K562 (cell line): ENCODE measurements around the gene GOSR1. TPM values are rescaled to one million over a fixed set of nuclear protein-coding genes. Genes with fewer than 3 reads are reported as not detected.

Source experiments
- ARID1B ChIP-seq: fragments of 450-650 bp; IDR thresholded peaks from 2 replicates; pipeline ENCODE4 v1.6.1; 2016; ENCODE audit warnings: antibody characterized with exemption, mild to moderate bottlenecking, inconsistent platforms
- ATF3 ChIP-seq, 2 experiments: fragments of 450-650 bp in 1 of 2; sonication (generic) in 1 of 2; formaldehyde crosslinking in 1 of 2; IDR thresholded peaks in 1 of 2; conservative IDR thresholded peaks in 1 of 2; 2 replicates each; pipeline versions ENCODE4 v1.6.1 to v1.8.1; 2016 to 2023; ENCODE audit warnings: mild to moderate bottlenecking in 2 of 2, moderate library complexity in 2 of 2, inconsistent platforms in 1 of 2, missing genetic modification reagents in 1 of 2
- C11orf30 ChIP-seq: fragments of 450-650 bp; IDR thresholded peaks from 2 replicates; pipeline ENCODE4 v1.6.1; 2016; ENCODE audit warnings: low read depth, mild to moderate bottlenecking
- EHMT2 ChIP-seq: fragments of 450-650 bp; IDR thresholded peaks from 2 replicates; pipeline ENCODE4 v1.6.1; 2018; ENCODE audit warnings: antibody characterized with exemption
- ELF2 ChIP-seq: fragments of 250-450 bp; sonication (Bioruptor Pico); IDR thresholded peaks from 2 replicates; pipeline ENCODE4 v1.5.0; 2021; ENCODE audit warnings: mild to moderate bottlenecking
- ETV1 ChIP-seq: fragments of 450-650 bp; conservative IDR thresholded peaks from 2 replicates; pipeline ENCODE4 v1.6.1; 2016; ENCODE audit warnings: missing genetic modification characterization, control low read depth, low read depth, missing compliant biosample characterization
- FOSL1 ChIP-seq: fragments of 200-800 bp; sonication (Bioruptor generic); conservative IDR thresholded peaks from 2 replicates; pipeline ENCODE4 v1.6.1; 2016; ENCODE audit warnings: missing genetic modification characterization, missing compliant biosample characterization
- FOXM1 ChIP-seq, 2 experiments: fragments of 450-650 bp in 1 of 2; sonication (generic) in 1 of 2; formaldehyde crosslinking in 1 of 2; IDR thresholded peaks; 2 replicates each; pipeline versions ENCODE4 v1.6.1 to v1.9.0; 2017 to 2022; ENCODE audit warnings: low read depth in 2 of 2, mild to moderate bottlenecking in 2 of 2, missing genetic modification reagents in 1 of 2, moderate library complexity in 1 of 2
- GMEB1 ChIP-seq: fragments of 250-450 bp; sonication (Bioruptor Pico); IDR thresholded peaks from 2 replicates; pipeline ENCODE4 v1.4.0; 2020; ENCODE audit warnings: mild to moderate bottlenecking
- IRF1 ChIP-seq: sonication (generic); formaldehyde crosslinking; IDR thresholded peaks from 2 replicates; pipeline ENCODE4 v1.8.0; 2022; ENCODE audit warnings: missing genetic modification reagents, mild to moderate bottlenecking, borderline replicate concordance
- JUND ChIP-seq, 2 experiments: IDR thresholded peaks; 2 replicates in 1 of 2; 3 replicates in 1 of 2; pipeline ENCODE4 v1.6.1; 2011; ENCODE audit warnings: borderline replicate concordance in 2 of 2, low read depth in 2 of 2, low read length in 2 of 2, improper control_type of control experiment in 1 of 2, missing biosample characterization in 1 of 2, missing genetic modification characterization in 1 of 2, missing genetic modification reagents in 1 of 2
- NFE2 ChIP-seq: IDR thresholded peaks from 2 replicates; pipeline ENCODE4 v1.6.1; 2014; ENCODE audit warnings: antibody characterized with exemption, low read depth
- NFIC ChIP-seq: fragments of 450-650 bp; IDR thresholded peaks from 2 replicates; pipeline ENCODE4 v1.6.1; 2017; ENCODE audit warnings: mild to moderate bottlenecking, inconsistent platforms
- PHF21A ChIP-seq: fragments of 450-650 bp; IDR thresholded peaks from 2 replicates; pipeline ENCODE4 v1.6.1; 2017; ENCODE audit warnings: low read depth, borderline replicate concordance
- TCF7 ChIP-seq: sonication (generic); IDR thresholded peaks from 2 replicates; pipeline ENCODE4 v1.6.1; 2016; ENCODE audit warnings: antibody characterized with exemption, borderline replicate concordance
- TFAP4 ChIP-seq: sonication (generic); formaldehyde crosslinking; IDR thresholded peaks from 2 replicates; pipeline ENCODE4 v1.8.0; 2022; ENCODE audit warnings: missing genetic modification reagents, mild to moderate bottlenecking, moderate library complexity, borderline replicate concordance
- TRIM24 ChIP-seq, 2 experiments: fragments of 450-650 bp; IDR thresholded peaks; 2 replicates each; pipeline ENCODE4 v1.6.1; 2016
- ZNF395 ChIP-seq: fragments of 200-800 bp; sonication (Bioruptor generic); IDR thresholded peaks from 2 replicates; pipeline ENCODE4 v1.6.1; 2017; ENCODE audit warnings: missing genetic modification characterization, missing compliant biosample characterization
- ZNF512 ChIP-seq: IDR thresholded peaks from 2 replicates; pipeline ENCODE4 v1.6.1; 2016; ENCODE audit warnings: missing genetic modification characterization, missing compliant biosample characterization
- ZNF696 ChIP-seq: fragments of 250-450 bp; sonication (Bioruptor Pico); conservative IDR thresholded peaks from 2 replicates; pipeline ENCODE4 v1.4.0; 2020; ENCODE audit warnings: mild to moderate bottlenecking, moderate library complexity
- ZSCAN32 ChIP-seq: fragments of 450-650 bp; formaldehyde crosslinking; IDR thresholded peaks from 2 replicates; pipeline ENCODE4 v1.4.0; 2020; ENCODE audit warnings: mild to moderate bottlenecking, moderate library complexity
- polyA plus RNA-seq, 8 experiments: library from polyadenylated mRNA; depleted of rRNA in 4 of 8; stranded (reverse) in 5 of 8; unstranded in 3 of 8; fragments of >200 nt; fragmentation: Nextera tagmentation in 2 of 8; fragmentation: Illumina TruSeq in 1 of 8; extraction: Ambion mirVana in 2 of 8; extraction: Trizol in 1 of 8; gene quantifications; 2 replicates each; pipeline versions ENCODE4 v1.2.1 to v1.2.3, GENCODE V29; 2011 to 2014; ENCODE audit warnings: inconsistent platforms in 1 of 8, missing spikeins in 1 of 8
- total RNA-seq, 7 experiments: library from RNA; depleted of rRNA in 6 of 7; stranded (reverse); fragments of >200 nt in 6 of 7; fragmentation: Illumina TruSeq in 2 of 7; extraction: Trizol in 2 of 7; gene quantifications; 2 replicates each; pipeline versions ENCODE4 v1.2.1 to v1.2.3, GENCODE V29; 2011 to 2021; ENCODE audit warnings: low replicate concordance in 1 of 7

The GOSR1 gene
- total and polyA plus RNA-seq, 9 of the 15 experiments (the other 6 are each of a cell fraction or from before 2014, with no cell fraction given): 17.6 to 95.5 (median 33.3) TPM

GRCh38 chr17:30433514-30433913 is 43.7 kb upstream of the GOSR1 start (continued):
- TF ChIP-seq ETV1 (no peak), FOSL1 (tag) (peak; percentile 72), PHF21A (no peak), JUND (IDR thresholded peaks at IDR 0.05; ENCODE audit: borderline replicate concordance, low read depth, low read length) (peak; percentile 11; the same call in 1 of the 2 replicates), JUND (tag; IDR thresholded peaks at IDR 0.05; ENCODE audit: borderline replicate concordance, low read depth, low read length) (peak; percentile 33; the same call in 1 of the 3 replicates), C11orf30 (peak; percentile 61; the same call in 1 of the 2 replicates), ZSCAN32 (no peak), ARID1B (peak; percentile 40), TCF7 (no peak), EHMT2 (peak; percentile 88), ZNF395 (CRISPR knock-in tag) (no peak), ELF2 (CRISPR knock-in tag) (no peak), ZNF512 (tag) (no peak), NFIC (peak; percentile 93), GMEB1 (CRISPR knock-in tag) (no peak), IRF1 (CRISPR knock-in tag) (no peak), TRIM24 (IDR thresholded peaks at IDR 0.05) (0 out of 4 replicates have a peak, but pooled peaks of 1 of the 2 experiments have one; percentile 15), NFE2 (peak; percentile 55), ATF3 (IDR thresholded peaks at IDR 0.05) (0 out of 2 replicates have a peak, but pooled peaks have one; percentile 10), ATF3 (CRISPR knock-in tag; conservative IDR thresholded peaks at IDR 0.05) (no peak), FOXM1 (IDR thresholded peaks at IDR 0.05; ENCODE audit: low read depth) (no peak), FOXM1 (CRISPR knock-in tag; IDR thresholded peaks at IDR 0.05; ENCODE audit: low read depth) (no peak), ZNF696 (CRISPR knock-in tag) (no peak), TFAP4 (CRISPR knock-in tag) (no peak)
